ENCODE results near the gene ADGRV1. TPM values are rescaled to one million over a fixed set of nuclear protein-coding genes. Genes with fewer than 3 reads are reported as not detected.

ADGRV1 gene
- polyA plus RNA-seq, 1 of the 3 experiments (the other 2 are of a cell fraction) = 0.23 TPM

DNA sequence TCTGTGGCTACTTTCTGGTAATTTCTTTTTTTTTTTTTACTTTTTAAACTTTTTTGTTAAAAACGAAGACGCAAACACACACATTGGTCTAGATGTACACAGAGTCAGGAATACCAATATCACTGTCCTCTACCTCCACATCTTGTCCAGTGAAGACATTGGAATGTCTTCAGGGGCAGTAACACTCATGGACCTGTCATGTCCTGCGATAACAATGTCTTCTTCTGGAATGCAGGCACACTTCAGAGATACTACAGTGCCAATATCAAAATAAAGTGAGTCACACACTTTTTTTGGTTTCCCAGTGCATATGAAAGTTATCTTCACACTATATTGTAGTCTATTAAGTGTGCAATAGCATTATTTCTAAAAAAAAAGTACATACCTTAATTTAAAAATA, 648.7 kb downstream of the ADGRV1 start:
- no peaks in the 10 kb centered on the region for H3K79me2 ChIP-seq (ENCODE audit: insufficient read depth)
- H3K9me2 ChIP-seq = no peaks in the 10 kb centered on the region
- no peak overlapping the region for H2AFZ ChIP-seq (ENCODE audit: low read depth)
- DNase-seq = no peak
- H3K4me3 ChIP-seq (ENCODE audit: low read depth in 2 of 2, low read length in 1 of 2) = no peak overlapping the region
- H3K36me3 ChIP-seq (replicated peaks in 1 of 2; ENCODE audit: control insufficient read depth in 1 of 2, insufficient read depth in 2 of 2, low read length in 1 of 2) = no peaks in the 10 kb centered on the region
- H3K27ac ChIP-seq (ENCODE audit: low read depth in 2 of 2, low read length in 1 of 2) = peak overlapping the region in 1 of 2 experiments; percentile 37; a peak in 2 of 4 replicates
- no peaks in the 10 kb centered on the region for H3K27me3 ChIP-seq (ENCODE audit: insufficient read depth)
- CTCF ChIA-PET = interaction anchor here (0.6 kb wide), 1 partner anchor 35 kb away, joined by 4 read pairs; no protein-coding TSS in a partner anchor
- 71% methylated on average over 3 of the region's 3 CpGs for WGBS (ENCODE audit: low lambda C conversion rate)
- POLR2A ChIA-PET = no interaction called here
- TF ChIP-seq JUND (IDR thresholded peaks at IDR 0.05) (no peak), RAD21 (IDR thresholded peaks at IDR 0.05; ENCODE audit: low read length) (no peak), NRF1 (IDR thresholded peaks at IDR 0.05; ENCODE audit: low read depth, low read length) (no peak)
- no peaks in the 10 kb centered on the region for H4K20me1 ChIP-seq (ENCODE audit: insufficient read depth)
- no peak overlapping the region for H3K9ac ChIP-seq
- H3K4me1 ChIP-seq (ENCODE audit: control insufficient read depth in 1 of 2, insufficient read depth in 2 of 2, low read depth in 1 of 2, low read length in 1 of 2) = peaks cover under 1 to 18% of the 10 kb centered on the region in 2 experiments
- H3K4me2 ChIP-seq = no peak overlapping the region
- H3K9me3 ChIP-seq = no peaks in the 10 kb centered on the region
- H3F3A ChIP-seq (replicated peaks; ENCODE audit: insufficient read depth) = peaks cover 5% of the 10 kb centered on the region

DNA sequence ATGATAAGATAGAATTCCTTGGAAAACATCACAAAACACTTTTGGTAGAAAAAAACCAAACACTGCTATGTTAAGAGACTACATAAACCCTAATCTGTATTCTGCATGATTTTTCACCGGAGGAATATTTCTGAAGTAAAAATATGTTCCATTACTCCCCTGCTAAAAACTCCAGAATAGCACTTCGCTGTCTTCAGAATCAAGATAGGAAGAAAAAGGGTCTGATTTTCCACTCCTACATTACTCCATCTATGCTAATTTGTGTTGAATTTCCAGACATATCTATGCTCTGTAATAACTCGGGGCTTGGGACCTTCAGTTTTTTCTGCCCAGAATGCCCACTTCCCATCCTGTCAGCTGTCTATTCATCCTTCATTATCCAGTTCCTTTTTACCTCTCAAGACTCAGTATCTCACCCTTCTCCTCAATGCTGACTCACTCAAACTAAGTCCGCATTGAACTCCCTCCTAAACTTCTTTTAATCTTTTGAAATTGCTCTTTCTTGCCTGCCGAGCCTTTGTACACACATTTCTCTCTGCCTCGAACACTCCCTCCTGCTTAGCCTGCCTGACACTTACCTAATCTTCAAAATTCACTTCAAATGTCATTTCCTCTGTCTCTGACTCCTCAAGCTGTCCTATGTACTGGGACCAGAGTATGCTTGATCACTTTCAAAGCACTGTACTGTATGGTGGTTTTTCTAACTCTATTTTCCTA, 653.6 kb downstream of the ADGRV1 start:
- Histone ChIP-seq H3K4me2 (peak overlapping the region; percentile 38; the same call in 1 of the 2 replicates), H3K9me2 (no peaks in the 10 kb centered on the region), H3K4me3 (ENCODE audit: low read depth in 2 of 2, low read length in 1 of 2) (no peak overlapping the region), H4K20me1 (ENCODE audit: insufficient read depth) (no peaks in the 10 kb centered on the region), H2AFZ (ENCODE audit: low read depth) (peak overlapping the region; percentile 72), H3K9me3 (no peaks in the 10 kb centered on the region), H3F3A (replicated peaks; ENCODE audit: insufficient read depth) (peaks cover 10% of the 10 kb centered on the region), H3K36me3 (replicated peaks in 1 of 2; ENCODE audit: control insufficient read depth in 1 of 2, insufficient read depth in 2 of 2, low read length in 1 of 2) (no peaks in the 10 kb centered on the region), H3K27me3 (ENCODE audit: insufficient read depth) (no peaks in the 10 kb centered on the region), H3K9ac (peak overlapping the region; percentile 32; the same call in 1 of the 2 replicates), H3K4me1 (ENCODE audit: control insufficient read depth in 1 of 2, insufficient read depth in 2 of 2, low read depth in 1 of 2, low read length in 1 of 2) (peaks cover 5 to 25% of the 10 kb centered on the region in 2 experiments), H3K27ac (ENCODE audit: low read depth in 2 of 2, low read length in 1 of 2) (peak overlapping the region; percentile 85 to 95), H3K79me2 (ENCODE audit: insufficient read depth) (no peaks in the 10 kb centered on the region)
- no peak for DNase-seq
- ChIA-PET POLR2A (no interaction called here), CTCF (interaction anchor here (0.7 to 1.7 kb wide), 4 partner anchors 8 to 280 kb away, joined by 3 to 6 read pairs (median 3); no protein-coding TSS in a partner anchor)
- WGBS (ENCODE audit: low lambda C conversion rate) = 44% methylated on average over 6 of the region's 6 CpGs
- TF ChIP-seq POLR2AphosphoS5 (IDR thresholded peaks at IDR 0.05; ENCODE audit: low read depth, low read length) (no peak), RFX5 (IDR thresholded peaks at IDR 0.05; ENCODE audit: low read length) (no peak), TAF1 (IDR thresholded peaks at IDR 0.05; ENCODE audit: borderline replicate concordance, low read depth, low read length) (no peak), GABPA (IDR thresholded peaks at IDR 0.05; ENCODE audit: low read depth) (no peak), MEF2A (IDR thresholded peaks at IDR 0.05; ENCODE audit: borderline replicate concordance, low read depth) (no peak), SMC3 (IDR thresholded peaks at IDR 0.05; ENCODE audit: low read depth, low read length) (no peak)

DNA sequence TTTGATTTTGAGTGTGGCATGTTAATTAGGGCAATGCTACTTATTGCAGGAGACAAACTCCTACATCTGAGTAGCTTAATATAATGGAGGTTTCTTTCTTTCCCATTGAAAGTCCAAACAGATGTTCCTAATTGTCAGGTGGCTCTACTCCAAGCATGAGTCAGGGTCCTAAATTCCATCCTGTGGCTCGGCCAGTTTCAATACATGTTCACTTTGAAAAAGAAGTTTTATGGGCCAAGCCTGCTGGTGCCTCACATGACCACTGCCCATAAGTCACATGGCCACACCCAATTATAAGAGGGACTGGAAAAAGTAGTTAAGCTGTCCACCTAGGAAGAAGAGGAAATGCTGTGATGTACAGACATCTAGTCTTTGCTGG, 654.1 kb downstream of the ADGRV1 start:
- Histone ChIP-seq H3K9me3 (no peaks in the 10 kb centered on the region), H3K36me3 (replicated peaks in 1 of 2; ENCODE audit: control insufficient read depth in 1 of 2, insufficient read depth in 2 of 2, low read length in 1 of 2) (no peaks in the 10 kb centered on the region), H3K4me3 (ENCODE audit: low read depth in 2 of 2, low read length in 1 of 2) (no peak overlapping the region), H3F3A (replicated peaks; ENCODE audit: insufficient read depth) (peaks cover 10% of the 10 kb centered on the region), H3K9ac (peak overlapping the region; percentile 32; the same call in 1 of the 2 replicates), H3K4me2 (peak overlapping the region; percentile 38; the same call in 1 of the 2 replicates), H3K27ac (ENCODE audit: low read depth in 2 of 2, low read length in 1 of 2) (peak overlapping the region; percentile 85 to 95), H3K27me3 (ENCODE audit: insufficient read depth) (no peaks in the 10 kb centered on the region), H3K79me2 (ENCODE audit: insufficient read depth) (no peaks in the 10 kb centered on the region), H4K20me1 (ENCODE audit: insufficient read depth) (no peaks in the 10 kb centered on the region), H3K4me1 (ENCODE audit: control insufficient read depth in 1 of 2, insufficient read depth in 2 of 2, low read depth in 1 of 2, low read length in 1 of 2) (peaks cover 5 to 20% of the 10 kb centered on the region in 2 experiments), H2AFZ (ENCODE audit: low read depth) (peak overlapping the region; percentile 76), H3K9me2 (no peaks in the 10 kb centered on the region)
- 12% methylated on average over 1 of the region's 1 CpG for WGBS (ENCODE audit: low lambda C conversion rate)
- CTCF ChIA-PET = interaction anchor here (0.7 to 1.7 kb wide), 3 partner anchors 116 to 281 kb away, joined by 3 to 6 read pairs (median 3); no protein-coding TSS in a partner anchor
- DNase-seq = peak; percentile 16
- POLR2A ChIA-PET = no interaction called here
- TF ChIP-seq GABPA (IDR thresholded peaks at IDR 0.05; ENCODE audit: low read depth) (no peak), EZH2phosphoT487 (IDR thresholded peaks at IDR 0.05; ENCODE audit: borderline replicate concordance, low read depth) (no peak), SIN3A (IDR thresholded peaks at IDR 0.05; ENCODE audit: borderline replicate concordance, low read depth, low read length) (0 out of 2 replicates have a peak, but pooled peaks have one; percentile 20), FOSL2 (IDR thresholded peaks at IDR 0.05; ENCODE audit: borderline replicate concordance, low read depth) (peak; percentile 77; the same call in 1 of the 2 replicates), RCOR1 (IDR thresholded peaks at IDR 0.05; ENCODE audit: low read length) (no peak), FOXM1 (IDR thresholded peaks at IDR 0.05; ENCODE audit: low read depth) (no peak), NRF1 (IDR thresholded peaks at IDR 0.05; ENCODE audit: low read depth, low read length) (no peak), SMC3 (IDR thresholded peaks at IDR 0.05; ENCODE audit: low read depth, low read length) (no peak), POLR2AphosphoS5 (IDR thresholded peaks at IDR 0.05; ENCODE audit: low read depth, low read length) (peak; percentile 49), RFX5 (IDR thresholded peaks at IDR 0.05; ENCODE audit: low read length) (no peak)
- TF ChIP-seq, protein P1, sequence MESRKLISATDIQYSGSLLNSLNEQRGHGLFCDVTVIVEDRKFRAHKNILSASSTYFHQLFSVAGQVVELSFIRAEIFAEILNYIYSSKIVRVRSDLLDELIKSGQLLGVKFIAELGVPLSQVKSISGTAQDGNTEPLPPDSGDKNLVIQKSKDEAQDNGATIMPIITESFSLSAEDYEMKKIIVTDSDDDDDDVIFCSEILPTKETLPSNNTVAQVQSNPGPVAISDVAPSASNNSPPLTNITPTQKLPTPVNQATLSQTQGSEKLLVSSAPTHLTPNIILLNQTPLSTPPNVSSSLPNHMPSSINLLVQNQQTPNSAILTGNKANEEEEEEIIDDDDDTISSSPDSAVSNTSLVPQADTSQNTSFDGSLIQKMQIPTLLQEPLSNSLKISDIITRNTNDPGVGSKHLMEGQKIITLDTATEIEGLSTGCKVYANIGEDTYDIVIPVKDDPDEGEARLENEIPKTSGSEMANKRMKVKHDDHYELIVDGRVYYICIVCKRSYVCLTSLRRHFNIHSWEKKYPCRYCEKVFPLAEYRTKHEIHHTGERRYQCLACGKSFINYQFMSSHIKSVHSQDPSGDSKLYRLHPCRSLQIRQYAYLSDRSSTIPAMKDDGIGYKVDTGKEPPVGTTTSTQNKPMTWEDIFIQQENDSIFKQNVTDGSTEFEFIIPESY (IDR thresholded peaks at IDR 0.05; ENCODE audit: borderline replicate concordance, low read depth) = no peak

Measured in SK-N-SH (cell line).